Measurements from ENCODE around the gene SOX12.

The SOX12 gene

DNA sequence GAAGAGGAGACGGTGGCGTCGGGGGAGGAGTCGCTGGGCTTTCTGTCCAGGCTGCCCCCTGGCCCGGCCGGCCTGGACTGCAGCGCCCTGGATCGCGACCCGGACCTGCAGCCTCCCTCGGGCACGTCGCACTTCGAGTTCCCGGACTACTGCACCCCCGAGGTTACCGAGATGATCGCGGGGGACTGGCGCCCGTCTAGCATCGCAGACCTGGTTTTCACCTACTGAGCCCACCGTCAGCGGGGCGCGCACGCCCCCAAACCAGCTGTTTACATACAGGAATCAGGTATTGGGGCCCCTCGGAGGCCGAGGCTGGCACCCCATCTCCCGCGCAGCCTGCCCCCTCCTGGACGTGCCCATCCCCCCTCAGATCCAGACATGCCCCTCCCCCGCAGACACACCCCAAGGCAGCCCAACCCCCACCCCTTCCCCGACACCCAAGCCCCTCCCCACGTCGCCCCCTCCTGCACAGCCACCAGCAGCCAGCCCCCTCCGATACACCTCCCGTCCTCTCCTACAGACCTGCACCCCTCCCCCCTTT, 1.4 kb downstream of the SOX12 start:
- H3K4me3 ChIP-seq (ENCODE audit: low read length): peak overlapping the region; percentile 86
- TF ChIP-seq, protein P1, sequence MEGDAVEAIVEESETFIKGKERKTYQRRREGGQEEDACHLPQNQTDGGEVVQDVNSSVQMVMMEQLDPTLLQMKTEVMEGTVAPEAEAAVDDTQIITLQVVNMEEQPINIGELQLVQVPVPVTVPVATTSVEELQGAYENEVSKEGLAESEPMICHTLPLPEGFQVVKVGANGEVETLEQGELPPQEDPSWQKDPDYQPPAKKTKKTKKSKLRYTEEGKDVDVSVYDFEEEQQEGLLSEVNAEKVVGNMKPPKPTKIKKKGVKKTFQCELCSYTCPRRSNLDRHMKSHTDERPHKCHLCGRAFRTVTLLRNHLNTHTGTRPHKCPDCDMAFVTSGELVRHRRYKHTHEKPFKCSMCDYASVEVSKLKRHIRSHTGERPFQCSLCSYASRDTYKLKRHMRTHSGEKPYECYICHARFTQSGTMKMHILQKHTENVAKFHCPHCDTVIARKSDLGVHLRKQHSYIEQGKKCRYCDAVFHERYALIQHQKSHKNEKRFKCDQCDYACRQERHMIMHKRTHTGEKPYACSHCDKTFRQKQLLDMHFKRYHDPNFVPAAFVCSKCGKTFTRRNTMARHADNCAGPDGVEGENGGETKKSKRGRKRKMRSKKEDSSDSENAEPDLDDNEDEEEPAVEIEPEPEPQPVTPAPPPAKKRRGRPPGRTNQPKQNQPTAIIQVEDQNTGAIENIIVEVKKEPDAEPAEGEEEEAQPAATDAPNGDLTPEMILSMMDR (conservative IDR thresholded peaks at IDR 0.05; ENCODE audit: low read length): no peak
- DNase-seq (ENCODE audit: low read depth): peak; percentile 21

DNA sequence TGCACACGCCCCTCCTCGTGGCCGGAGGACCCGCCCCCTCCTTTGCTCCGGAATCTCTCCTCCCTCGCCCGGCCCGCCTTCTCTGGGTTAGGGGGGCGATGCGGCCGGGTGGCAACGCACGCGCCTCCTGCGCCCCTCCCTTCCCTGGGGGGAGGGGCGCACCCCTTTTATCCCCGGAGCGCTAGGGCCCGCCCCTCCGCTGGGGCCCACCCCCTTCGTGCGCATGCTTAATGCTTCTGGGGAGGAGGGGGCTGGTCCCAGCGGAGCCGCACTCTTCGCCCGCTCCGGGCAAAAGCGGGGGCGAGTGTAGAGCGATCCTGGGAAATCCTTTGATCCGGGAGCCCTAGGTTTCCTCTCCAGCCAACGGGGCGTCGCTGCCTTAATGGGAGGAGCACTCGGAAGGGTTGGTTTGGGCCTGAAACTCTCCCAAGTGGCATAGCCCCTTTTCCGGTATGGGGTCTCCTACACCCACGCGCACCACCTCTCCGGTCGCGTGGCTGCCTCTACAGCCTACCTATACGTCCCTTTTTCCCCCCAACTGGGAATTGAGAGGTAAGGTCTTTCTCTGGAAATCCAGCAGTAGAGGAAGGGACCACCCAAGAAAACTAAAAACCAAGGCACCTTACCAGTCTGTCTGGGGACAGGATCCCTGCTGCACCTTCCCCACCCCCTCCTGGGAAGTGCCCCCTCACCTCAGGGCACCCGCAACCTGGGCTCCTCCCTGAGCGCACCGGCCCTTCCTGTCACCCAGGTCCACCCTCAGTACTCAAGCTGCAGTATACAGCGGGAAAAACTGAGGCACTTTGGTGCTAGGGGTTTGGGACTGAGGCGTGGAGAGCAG, 2.1 kb downstream of the SOX12 start:
- TF ChIP-seq, protein P1 (conservative IDR thresholded peaks at IDR 0.05; ENCODE audit: low read length): no peak
- peak; percentile 88 for DNase-seq (ENCODE audit: low read depth)
- peak overlapping the region; percentile 86 for H3K4me3 ChIP-seq (ENCODE audit: low read length)

DNA sequence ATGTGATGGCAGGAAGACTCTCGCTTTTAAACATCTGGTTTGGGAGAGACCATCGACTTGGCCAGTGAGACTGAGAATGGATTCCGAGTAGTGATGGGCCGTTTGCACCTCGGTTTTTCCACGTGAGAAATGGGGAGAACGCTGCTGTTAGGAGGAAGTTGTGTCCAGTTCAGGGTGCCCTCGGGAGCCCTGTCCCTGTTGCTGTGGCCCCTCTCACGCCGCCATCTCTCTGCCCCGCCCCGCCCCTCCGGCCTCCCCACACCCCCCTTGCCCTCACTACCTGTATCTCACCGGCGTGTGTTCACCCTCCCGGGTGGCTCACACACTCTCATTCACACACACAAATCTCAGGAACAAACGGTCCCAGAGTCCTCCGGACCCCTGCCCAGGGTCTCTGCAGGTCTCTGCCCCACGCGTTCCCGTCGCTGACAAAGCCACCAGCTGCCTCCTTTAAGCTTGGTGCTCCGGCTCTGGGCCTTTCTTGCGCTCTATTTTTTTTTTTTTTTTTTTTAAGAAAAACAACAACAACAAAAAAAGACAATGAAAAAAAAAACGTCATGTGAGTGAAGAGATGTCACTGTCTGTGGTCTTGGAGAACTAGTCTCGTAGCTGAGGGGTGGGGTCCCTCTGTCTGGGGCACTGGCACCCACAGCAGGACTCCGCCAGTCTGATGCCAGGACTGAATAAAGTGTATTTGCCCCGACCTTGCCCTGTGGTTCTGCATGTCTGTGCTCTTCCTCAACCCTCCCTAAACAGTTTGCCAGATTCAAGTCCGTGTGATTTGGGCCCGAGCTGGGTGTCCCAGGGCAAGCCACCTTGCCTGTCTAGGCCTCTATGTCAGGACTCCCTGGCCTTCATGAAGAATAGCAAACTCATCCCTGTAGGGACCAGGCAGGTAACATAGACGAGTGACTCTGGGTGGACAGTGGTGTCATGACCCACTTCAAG, 2.9 kb downstream of the SOX12 start:
- TF ChIP-seq, protein P1 (conservative IDR thresholded peaks at IDR 0.05; ENCODE audit: low read length): no peak
- peak overlapping the region; percentile 86 for H3K4me3 ChIP-seq (ENCODE audit: low read length)
- peak; percentile 33 for DNase-seq (ENCODE audit: low read depth)

DNA sequence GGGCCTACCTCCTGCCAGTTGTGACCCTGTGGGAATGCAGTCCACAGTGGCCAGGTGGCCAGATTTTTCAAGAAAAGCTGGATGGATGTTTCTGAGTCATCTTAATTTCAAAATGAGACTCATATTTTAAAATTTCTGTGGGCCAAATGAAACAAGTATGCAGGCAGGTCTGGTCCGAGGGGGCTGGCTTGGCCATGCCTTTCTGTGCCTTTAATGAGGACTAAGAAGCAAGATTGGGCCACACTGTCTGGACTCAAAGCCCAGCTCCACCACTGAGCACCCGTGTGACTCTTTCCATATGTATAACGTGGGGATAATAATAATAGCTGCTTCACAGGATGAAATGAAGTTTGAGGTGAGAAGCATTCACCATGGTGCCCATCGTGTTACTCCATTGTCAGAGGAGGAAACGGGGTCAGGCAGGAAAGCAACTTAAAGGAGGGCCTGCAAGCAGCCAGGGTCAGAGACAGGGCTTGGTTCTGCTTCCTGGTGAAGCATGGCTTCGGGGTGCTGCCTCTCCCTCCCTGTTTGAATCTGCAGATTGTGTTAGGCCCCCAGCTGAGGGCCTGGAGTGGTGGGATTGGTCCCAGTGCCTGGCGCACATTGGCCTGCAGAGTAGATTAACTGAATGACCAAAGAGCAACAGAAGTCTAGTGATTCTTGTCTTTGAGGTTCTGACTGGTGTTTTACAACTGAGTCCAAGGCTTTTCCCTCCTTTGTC, 3.8 kb downstream of the SOX12 start:
- TF ChIP-seq, protein P1 (conservative IDR thresholded peaks at IDR 0.05; ENCODE audit: low read length): no peak
- DNase-seq (ENCODE audit: low read depth): no peak
- peak overlapping the region; percentile 30 for H3K4me3 ChIP-seq (ENCODE audit: low read length)

DNA sequence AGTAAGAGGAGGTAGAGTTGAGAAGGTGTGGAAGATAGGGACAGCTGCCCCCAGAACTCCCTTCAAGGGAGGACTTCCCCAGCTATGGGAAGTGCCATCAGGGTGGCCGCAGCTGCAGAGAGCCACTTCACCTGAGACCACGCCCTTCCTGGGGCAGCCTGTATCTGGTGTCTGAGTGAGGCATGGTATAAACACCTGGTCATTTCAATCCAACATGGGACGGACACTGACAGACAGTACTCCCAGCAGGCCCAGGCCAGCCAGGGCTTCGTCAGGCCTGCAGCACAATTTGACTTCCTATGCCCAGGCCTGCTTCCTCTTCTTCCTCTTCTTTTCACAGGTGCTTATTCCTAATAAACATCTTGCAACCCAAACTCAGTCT, 4.5 kb downstream of the SOX12 start:
- TF ChIP-seq, protein P1 (conservative IDR thresholded peaks at IDR 0.05; ENCODE audit: low read length): no peak
- DNase-seq (ENCODE audit: low read depth): no peak
- H3K4me3 ChIP-seq (ENCODE audit: low read length): no peak overlapping the region

DNA sequence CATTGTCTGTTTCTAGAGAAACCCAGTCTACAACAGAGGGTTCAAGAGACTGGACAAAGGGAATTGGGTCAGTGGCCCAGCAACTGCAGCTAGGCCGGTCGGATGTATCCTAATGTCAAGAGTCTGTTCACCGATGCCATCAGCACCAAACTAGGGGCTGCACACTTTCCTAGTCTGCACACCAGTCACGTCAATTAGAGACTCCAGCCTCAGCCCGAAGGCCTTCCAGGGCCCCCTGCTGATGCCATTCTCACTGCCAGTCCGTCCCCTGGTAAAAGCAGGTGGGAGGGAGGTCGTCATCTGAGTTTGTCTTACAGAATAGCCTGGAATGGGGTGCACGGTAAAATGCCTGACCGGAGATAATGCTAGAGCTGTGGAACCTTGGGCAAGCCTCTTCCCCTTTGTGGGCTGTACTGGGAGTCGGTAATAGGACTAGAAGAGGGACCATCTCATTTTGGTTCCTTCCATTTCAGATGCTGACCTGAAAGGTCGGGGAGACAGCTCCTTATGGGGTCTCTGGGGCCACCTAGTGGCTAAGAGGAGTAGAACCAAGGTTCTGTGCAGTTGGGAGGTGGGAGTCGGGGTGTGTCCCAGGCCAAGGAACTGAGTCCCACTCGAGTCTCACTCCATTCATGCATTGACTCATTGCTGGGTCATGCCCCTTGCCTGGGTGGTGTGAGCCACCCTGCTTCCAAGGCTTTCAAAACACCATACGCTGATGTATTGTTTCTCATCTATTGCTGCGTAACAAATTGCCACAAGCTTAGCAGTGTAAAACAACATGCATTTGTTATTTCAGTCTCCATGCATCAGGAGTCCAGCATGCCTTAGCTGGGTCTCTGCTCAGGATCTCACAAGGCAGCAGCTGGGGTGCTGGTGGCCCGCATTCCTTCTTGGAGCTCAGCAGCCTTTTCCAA, 5.1 kb downstream of the SOX12 start:
- no peak overlapping the region for H3K4me3 ChIP-seq (ENCODE audit: low read length)
- peak; percentile 66 for DNase-seq (ENCODE audit: low read depth)
- TF ChIP-seq, protein P1 (conservative IDR thresholded peaks at IDR 0.05; ENCODE audit: low read length): peak; percentile 91

All from AG10803 (cell line).